Ectodermal cell (in vitro differentiated cells): Measurements from ENCODE around the gene NTM.

Source experiments
- H3K27ac ChIP-seq: 2 replicates; pipeline ENCODE4 v1.7.0; 2013; ENCODE audit warnings: mild to moderate bottlenecking, low read depth, low read length; ENCODE audit not compliant: insufficient read depth, poor library complexity, severe bottlenecking
- H3K27me3 ChIP-seq: 2 replicates; pipeline ENCODE4 v1.7.0; 2013; ENCODE audit warnings: mild to moderate bottlenecking, low read length; ENCODE audit not compliant: insufficient read depth, control insufficient read depth, poor library complexity, severe bottlenecking
- H3K36me3 ChIP-seq: one replicate; pipeline ENCODE4 v1.7.0; 2013; ENCODE audit warnings: low read length; ENCODE audit not compliant: control insufficient read depth, insufficient read depth
- H3K4me1 ChIP-seq: one replicate; pipeline ENCODE4 v1.7.0; 2013; ENCODE audit warnings: low read length; ENCODE audit not compliant: control insufficient read depth, insufficient read depth
- H3K4me3 ChIP-seq: 2 replicates; pipeline ENCODE4 v1.7.0; 2013; ENCODE audit warnings: low read depth, low read length, control low read depth; ENCODE audit not compliant: insufficient read depth
- H3K9me3 ChIP-seq: 2 replicates; pipeline ENCODE4 v1.7.0; 2013; ENCODE audit warnings: mild to moderate bottlenecking, low read length, moderate library complexity; ENCODE audit not compliant: control insufficient read depth
- WGBS, 2 experiments: methylation state at CpG; one replicate each; pipeline ENCODE4 v1.1.7; 2013; ENCODE audit warnings: missing lambda C conversion rate in 2 of 2; 5-methylcytosine and 5-hydroxymethylcytosine counted together

The NTM gene

GRCh38 chr11:131785801-131786200 lies 415.4 kb downstream of the NTM start:
- WGBS, 2 experiments: 91 to 93% methylated on average over 7 of the region's 7 CpGs

GRCh38 chr11:131787119-131787518 lies 416.7 kb downstream of the NTM start:
- Histone ChIP-seq H3K27me3 (no peaks in the 10 kb centered on the region), H3K4me1 (no peaks in the 10 kb centered on the region), H3K4me3 (no peak overlapping the region), H3K9me3 (no peaks in the 10 kb centered on the region), H3K27ac (no peak overlapping the region), H3K36me3 (no peaks in the 10 kb centered on the region)
- WGBS, 2 experiments: 59 to 65% methylated on average over 3 of the region's 3 CpGs

More at GRCh38 chr11:131785801-131786200, 415.4 kb downstream of the NTM start:
- H3K4me3 ChIP-seq: no peak overlapping the region
- no peak overlapping the region for H3K27ac ChIP-seq
- H3K4me1 ChIP-seq: no peaks in the 10 kb centered on the region
- no peaks in the 10 kb centered on the region for H3K27me3 ChIP-seq
- H3K9me3 ChIP-seq: no peaks in the 10 kb centered on the region
- no peaks in the 10 kb centered on the region for H3K36me3 ChIP-seq

GRCh38 chr11:131790586-131790985 lies 420.2 kb downstream of the NTM start:
- H3K4me1 ChIP-seq: no peaks in the 10 kb centered on the region
- H3K9me3 ChIP-seq: no peaks in the 10 kb centered on the region
- no peak overlapping the region for H3K27ac ChIP-seq
- H3K27me3 ChIP-seq: no peaks in the 10 kb centered on the region
- H3K36me3 ChIP-seq: no peaks in the 10 kb centered on the region
- WGBS, 2 experiments: no CpG with 5 or more reads among the region's 1 CpG
- no peak overlapping the region for H3K4me3 ChIP-seq

GRCh38 chr11:131792243-131792642 lies 421.8 kb downstream of the NTM start:
- Histone ChIP-seq H3K4me3 (no peak overlapping the region), H3K36me3 (no peaks in the 10 kb centered on the region), H3K27me3 (no peaks in the 10 kb centered on the region), H3K9me3 (no peaks in the 10 kb centered on the region), H3K27ac (no peak overlapping the region), H3K4me1 (no peaks in the 10 kb centered on the region)
- whole genome bisulfite sequencing, 2 experiments: 87 to 90% methylated on average over 3 of the region's 3 CpGs

- WGBS, 2 experiments: 95% methylated on average over 7 of the region's 7 CpGs
Observed at GRCh38 chr11:131796089-131796488, 425.7 kb downstream of the NTM start.

GRCh38 chr11:131796541-131796940 lies 426.1 kb downstream of the NTM start:
- WGBS, 2 experiments: 91% methylated on average over 5 of the region's 5 CpGs
- Histone ChIP-seq H3K36me3 (no peaks in the 10 kb centered on the region), H3K4me3 (no peak overlapping the region), H3K9me3 (no peaks in the 10 kb centered on the region), H3K27ac (no peak overlapping the region), H3K27me3 (no peaks in the 10 kb centered on the region), H3K4me1 (peaks cover 5% of the 10 kb centered on the region)

More at GRCh38 chr11:131796089-131796488, 425.7 kb downstream of the NTM start:
- H3K4me1 ChIP-seq: peaks cover under 1% of the 10 kb centered on the region
- no peak overlapping the region for H3K27ac ChIP-seq
- no peaks in the 10 kb centered on the region for H3K27me3 ChIP-seq
- H3K4me3 ChIP-seq: no peak overlapping the region
- no peaks in the 10 kb centered on the region for H3K9me3 ChIP-seq
- no peaks in the 10 kb centered on the region for H3K36me3 ChIP-seq

- H3K27ac ChIP-seq: no peak overlapping the region
- WGBS, 2 experiments: 91 to 96% methylated on average over 2 of the region's 2 CpGs
- no peaks in the 10 kb centered on the region for H3K27me3 ChIP-seq
- no peak overlapping the region for H3K4me3 ChIP-seq
- peaks cover 15% of the 10 kb centered on the region for H3K4me1 ChIP-seq
- no peaks in the 10 kb centered on the region for H3K36me3 ChIP-seq
- no peaks in the 10 kb centered on the region for H3K9me3 ChIP-seq
Observed at GRCh38 chr11:131800452-131800851, 430.0 kb downstream of the NTM start.

GRCh38 chr11:131802440-131803115 lies 432.2 kb downstream of the NTM start:
- 39 to 49% methylated on average over 9 of the region's 9 CpGs for WGBS, 2 experiments
- Histone ChIP-seq H3K9me3 (no peaks in the 10 kb centered on the region), H3K36me3 (no peaks in the 10 kb centered on the region), H3K4me3 (no peak overlapping the region), H3K4me1 (peaks cover 15% of the 10 kb centered on the region), H3K27ac (no peak overlapping the region), H3K27me3 (no peaks in the 10 kb centered on the region)

- no peak overlapping the region for H3K27ac ChIP-seq
Observed at GRCh38 chr11:131807876-131808275, 437.5 kb downstream of the NTM start.

GRCh38 chr11:131808470-131808869 lies 438.1 kb downstream of the NTM start:
- H3K36me3 ChIP-seq: no peaks in the 10 kb centered on the region
- H3K4me1 ChIP-seq: no peaks in the 10 kb centered on the region
- WGBS, 2 experiments: 86 to 89% methylated on average over 6 of the region's 6 CpGs
- H3K4me3 ChIP-seq: no peak overlapping the region
- H3K9me3 ChIP-seq: no peaks in the 10 kb centered on the region
- no peak overlapping the region for H3K27ac ChIP-seq
- no peaks in the 10 kb centered on the region for H3K27me3 ChIP-seq

More at GRCh38 chr11:131807876-131808275, 437.5 kb downstream of the NTM start:
- H3K4me3 ChIP-seq: no peak overlapping the region
- no peaks in the 10 kb centered on the region for H3K4me1 ChIP-seq
- no peaks in the 10 kb centered on the region for H3K27me3 ChIP-seq
- H3K36me3 ChIP-seq: no peaks in the 10 kb centered on the region
- no peaks in the 10 kb centered on the region for H3K9me3 ChIP-seq
- WGBS, 2 experiments: 96 to 100% methylated on average over 2 of the region's 2 CpGs
